Middle frontal gyrus (tissue), 1 donor: ENCODE measurements around the gene BARHL2.

Experiments
- DNase-seq: peaks from one replicate; pipeline ENCODE4 v3.0.0-alpha.2; 2015; ENCODE audit warnings: low spot score; ENCODE audit errors: extremely low spot score

BARHL2 gene

GRCh38 chr1:90724926-90725656 lies 8.0 kb upstream of the BARHL2 start:
- no peak for DNase-seq

GRCh38 chr1:90724361-90724760 lies 7.3 kb upstream of the BARHL2 start:
- DNase-seq, result no peak

GRCh38 chr1:90723590-90724108 lies 6.5 kb upstream of the BARHL2 start:
- no peak for DNase-seq

- no peak for DNase-seq
Observed at GRCh38 chr1:90722874-90723589, 5.9 kb upstream of the BARHL2 start.

GRCh38 chr1:90721210-90722194 lies 4.4 kb upstream of the BARHL2 start:
- no peak for DNase-seq

GRCh38 chr1:90720145-90720636 lies 3.1 kb upstream of the BARHL2 start:
- no peak for DNase-seq

- no peak for DNase-seq
Observed at GRCh38 chr1:90719330-90720144, 2.4 kb upstream of the BARHL2 start.

GRCh38 chr1:90718411-90719329 lies 1.6 kb upstream of the BARHL2 start:
- DNase-seq, result no peak

GRCh38 chr1:90717665-90718410 lies 736 bp upstream of the BARHL2 start:
- no peak for DNase-seq

- no peak for DNase-seq
Observed at GRCh38 chr1:90717356-90717664, 208 bp upstream of the BARHL2 start.

GRCh38 chr1:90716243-90716551 lies 905 bp downstream of the BARHL2 start:
- DNase-seq, result no peak

GRCh38 chr1:90715309-90715708 lies 1.8 kb downstream of the BARHL2 start:
- DNase-seq, result no peak

- no peak for DNase-seq
Observed at GRCh38 chr1:90714521-90714951, 2.6 kb downstream of the BARHL2 start.

- no peak for DNase-seq
Observed at GRCh38 chr1:90713741-90714509, 3.2 kb downstream of the BARHL2 start.

GRCh38 chr1:90712915-90713730 lies 4.0 kb downstream of the BARHL2 start:
- DNase-seq, result no peak

GRCh38 chr1:90712153-90712856 lies 4.8 kb downstream of the BARHL2 start:
- no peak for DNase-seq

- DNase-seq, result no peak
Observed at GRCh38 chr1:90711696-90712095, 5.4 kb downstream of the BARHL2 start.
